ENCODE results near the gene TUSC2. TPM values are rescaled to one million over a fixed set of nuclear protein-coding genes. Genes with fewer than 3 reads are reported as not detected.
A peak's percentile ranks its signal among the peaks of the same experiment; 100 is the strongest.

The TUSC2 gene
- total RNA-seq = 25.5 and 28.2 TPM in 2 replicates
- total RNA-seq (2013) = 21.7 TPM
- 24.0 and 29.3 TPM in 2 replicates for polyA plus RNA-seq
- 19.9 and 29.6 TPM in 2 replicates for polyA minus RNA-seq

GRCh38 chr3:50327943-50328691 lies at the start of gene TUSC2:
TUSC2 (minus strand) TSS chr3:50328223; CDS start chr3:50328099, 124 bp downstream.
- H3K27ac Mint-ChIP-seq = peak within 1 kb of the TSS; percentile 91
- no peak for TF ChIP-seq EZH2 (IDR thresholded peaks at IDR 0.05; ENCODE audit: borderline replicate concordance, insufficient read depth, low read depth, low read length, poor library complexity, severe bottlenecking)
- no peak for TF ChIP-seq CTCF (IDR thresholded peaks at IDR 0.05)
- peak within 1 kb of the TSS; percentile 75 for H2AFZ ChIP-seq (ENCODE audit: insufficient read depth, low read depth, low read length, poor library complexity, severe bottlenecking)
- H3K4me3 Mint-ChIP-seq = peak within 1 kb of the TSS; percentile 95
- H3K79me2 ChIP-seq (ENCODE audit: control insufficient read depth, insufficient read depth, low read length) = peaks cover 41% of the 10 kb centered on the region
- POLR2A ChIA-PET = interaction anchor here (0.6 to 2.9 kb wide), 8 partner anchors 9 to 1666 kb away, joined by 3 to 27 read pairs (median 6); partner anchors contain the start of genes CYB561D2, HYAL3, IFRD2 and NAA80
- no peaks in the 10 kb centered on the region for H3K27me3 Mint-ChIP-seq
- CTCF ChIA-PET = interaction anchor here (0.5 to 3.4 kb wide), 10 partner anchors 9 to 510 kb away, joined by 3 to 20 read pairs (median 4); partner anchors contain the start of genes CYB561D2, HYAL3, NAA80 and NPRL2
- intact Hi-C loops (cut with micrococcal nuclease) = loop anchor here (1.0 kb wide), 5 partner anchors 9 to 101 kb away; partner anchors contain the start of genes CYB561D2, HYAL3, NAA80 and NPRL2
- peak within 1 kb of the TSS; percentile 39 to 98 (median 87) for H3K4me3 ChIP-seq (ENCODE audit: control extremely low read depth in 1 of 5, extremely low read depth in 1 of 5, insufficient read depth in 1 of 5, low read depth in 2 of 5, low read length in 4 of 5)
- peaks cover 25% of the 10 kb centered on the region for H3K4me1 Mint-ChIP-seq
- no peaks in the 10 kb centered on the region for H3K27me3 ChIP-seq (replicated peaks in 1 of 4; ENCODE audit: control extremely low read depth in 1 of 4, control insufficient read depth in 3 of 4, insufficient read depth in 4 of 4, low read length in 3 of 4)
- peak within 1 kb of the TSS; percentile 87 for H3K9ac ChIP-seq (ENCODE audit: low read length)
- 2% methylated on average over 55 of the region's 55 CpGs for WGBS (ENCODE audit: insufficient coverage)
- peaks cover 14 to 24% of the 10 kb centered on the region in 2 donors for H3K4me1 ChIP-seq (ENCODE audit: control insufficient read depth in 2 of 2, insufficient read depth in 2 of 2, low read length in 2 of 2)
- peak within 1 kb of the TSS; percentile 99 for H3K4me2 ChIP-seq (replicated peaks; ENCODE audit: low read depth, low read length, poor library complexity, severe bottlenecking)
- peaks cover 35% of the 10 kb centered on the region for H4K20me1 ChIP-seq (ENCODE audit: control insufficient read depth, insufficient read depth, low read length, poor library complexity, severe bottlenecking)
- H3K27ac ChIP-seq (ENCODE audit: low read length in 2 of 2) = peak within 1 kb of the TSS; percentile 66 to 90
- H3K36me3 ChIP-seq (replicated peaks in 1 of 2; ENCODE audit: control extremely low read depth in 1 of 2, control insufficient read depth in 1 of 2, extremely low read depth in 1 of 2, insufficient read depth in 2 of 2, low read length in 1 of 2) = peaks cover 0 to 55% of the 10 kb centered on the region in 2 experiments
- ATAC-seq (ENCODE audit: low read depth) = peak; percentile 94
- H3K9me3 ChIP-seq (ENCODE audit: control extremely low read depth in 1 of 3, control insufficient read depth in 2 of 3, insufficient read depth in 1 of 3, low read length in 2 of 3) = no peaks in the 10 kb centered on the region
- no peaks in the 10 kb centered on the region for H3K9me3 Mint-ChIP-seq (ENCODE audit: insufficient read depth)
- peak; percentile 97 for DNase-seq
